HUDEP-2 (cell line): ENCODE data around the gene TBX2.

Experiments used
- DNase-seq, 76 experiments: peaks; one replicate each; lab custom pipeline; 2025; ENCODE audit not compliant: unreplicated experiment in 76 of 76; lab: John Stamatoyannopoulos, UW

TBX2 gene

GRCh38 chr17:61368049-61368831, 31.4 kb upstream of the TBX2 start:
- no peak for DNase-seq

GRCh38 chr17:61368832-61369450, 30.7 kb upstream of the TBX2 start:
- no peak for DNase-seq

GRCh38 chr17:61369751-61370150, 29.9 kb upstream of the TBX2 start:
- no peak for DNase-seq

- no peak for DNase-seq
These were observed 28.5 kb upstream of the TBX2 start for GRCh38 chr17:61371179-61371578.

- no peak for DNase-seq
These were observed 28.0 kb upstream of the TBX2 start for GRCh38 chr17:61371606-61372005.

- DNase-seq, result no peak
These were observed 27.2 kb upstream of the TBX2 start for GRCh38 chr17:61372436-61372835.

- no peak for DNase-seq
These were observed 22.5 kb upstream of the TBX2 start for GRCh38 chr17:61376931-61377838.

- no peak for DNase-seq
These were observed 20.8 kb upstream of the TBX2 start for GRCh38 chr17:61378658-61379456.

- no peak for DNase-seq
These were observed 20.0 kb upstream of the TBX2 start for GRCh38 chr17:61379457-61380216.

GRCh38 chr17:61380217-61380835, 19.3 kb upstream of the TBX2 start:
- DNase-seq, result no peak

- no peak for DNase-seq
These were observed 18.7 kb upstream of the TBX2 start for GRCh38 chr17:61380836-61381525.

GRCh38 chr17:61381537-61381936, 18.1 kb upstream of the TBX2 start:
- no peak for DNase-seq

GRCh38 chr17:61382796-61383688, 16.6 kb upstream of the TBX2 start:
- DNase-seq, result no peak

GRCh38 chr17:61383689-61384201, 15.9 kb upstream of the TBX2 start:
- no peak for DNase-seq

GRCh38 chr17:61384354-61384691, 15.3 kb upstream of the TBX2 start:
- no peak for DNase-seq

- DNase-seq, result no peak
These were observed 14.7 kb upstream of the TBX2 start for GRCh38 chr17:61384692-61385576.
